GM12873 (cell line): Measurements from ENCODE around the gene GALNTL6.

ENCODE experiments used
- TF ChIP-seq, protein P1 (sequence below): IDR thresholded peaks from 2 replicates; pipeline ENCODE4 v1.5.1; 2012; ENCODE audit warnings: low read depth, mild to moderate bottlenecking, moderate library complexity, low read length, control low read depth; ENCODE audit not compliant: insufficient read depth; ENCODE audit errors: missing control alignments

The GALNTL6 gene

DNA sequence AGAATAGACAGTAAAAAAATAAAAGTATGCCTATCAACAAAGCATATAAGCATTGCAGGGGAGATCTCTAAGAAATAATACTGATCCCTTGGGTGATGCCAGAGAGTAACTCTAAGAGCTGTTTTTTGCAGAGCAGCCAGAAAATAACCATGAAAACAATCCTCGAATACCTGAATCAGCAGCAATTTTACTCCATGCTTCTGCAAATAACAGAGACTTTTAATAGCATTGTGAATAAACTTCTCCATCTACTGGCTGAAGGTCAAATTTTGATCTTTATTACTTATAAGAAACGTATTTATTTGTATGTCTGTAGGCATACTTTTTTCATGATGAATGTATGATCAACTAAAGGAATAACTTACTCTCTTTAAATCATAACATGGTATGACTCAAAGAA is 334.5 kb downstream of the GALNTL6 start:
- TF ChIP-seq, protein P1, sequence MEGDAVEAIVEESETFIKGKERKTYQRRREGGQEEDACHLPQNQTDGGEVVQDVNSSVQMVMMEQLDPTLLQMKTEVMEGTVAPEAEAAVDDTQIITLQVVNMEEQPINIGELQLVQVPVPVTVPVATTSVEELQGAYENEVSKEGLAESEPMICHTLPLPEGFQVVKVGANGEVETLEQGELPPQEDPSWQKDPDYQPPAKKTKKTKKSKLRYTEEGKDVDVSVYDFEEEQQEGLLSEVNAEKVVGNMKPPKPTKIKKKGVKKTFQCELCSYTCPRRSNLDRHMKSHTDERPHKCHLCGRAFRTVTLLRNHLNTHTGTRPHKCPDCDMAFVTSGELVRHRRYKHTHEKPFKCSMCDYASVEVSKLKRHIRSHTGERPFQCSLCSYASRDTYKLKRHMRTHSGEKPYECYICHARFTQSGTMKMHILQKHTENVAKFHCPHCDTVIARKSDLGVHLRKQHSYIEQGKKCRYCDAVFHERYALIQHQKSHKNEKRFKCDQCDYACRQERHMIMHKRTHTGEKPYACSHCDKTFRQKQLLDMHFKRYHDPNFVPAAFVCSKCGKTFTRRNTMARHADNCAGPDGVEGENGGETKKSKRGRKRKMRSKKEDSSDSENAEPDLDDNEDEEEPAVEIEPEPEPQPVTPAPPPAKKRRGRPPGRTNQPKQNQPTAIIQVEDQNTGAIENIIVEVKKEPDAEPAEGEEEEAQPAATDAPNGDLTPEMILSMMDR = no peak

DNA sequence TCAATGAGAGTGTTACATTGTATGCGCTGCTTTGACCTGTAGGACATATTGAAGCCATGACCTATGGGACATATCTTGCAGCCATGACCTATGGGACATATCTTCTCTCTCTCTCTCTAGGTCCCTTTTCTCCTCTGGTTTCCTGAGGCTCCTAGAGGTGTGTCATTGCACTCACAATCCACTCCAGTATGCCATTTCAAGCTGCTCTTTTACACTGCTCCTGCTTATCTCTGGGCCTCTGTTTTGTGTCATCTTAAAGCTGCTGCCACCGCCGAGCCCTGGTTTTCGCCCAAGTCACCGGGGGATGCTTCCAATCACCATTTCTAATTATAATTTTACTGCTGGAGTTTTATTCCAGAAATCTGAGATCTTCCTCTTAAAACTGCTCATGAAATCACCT is 336.1 kb downstream of the GALNTL6 start:
- TF ChIP-seq, protein P1 = no peak

DNA sequence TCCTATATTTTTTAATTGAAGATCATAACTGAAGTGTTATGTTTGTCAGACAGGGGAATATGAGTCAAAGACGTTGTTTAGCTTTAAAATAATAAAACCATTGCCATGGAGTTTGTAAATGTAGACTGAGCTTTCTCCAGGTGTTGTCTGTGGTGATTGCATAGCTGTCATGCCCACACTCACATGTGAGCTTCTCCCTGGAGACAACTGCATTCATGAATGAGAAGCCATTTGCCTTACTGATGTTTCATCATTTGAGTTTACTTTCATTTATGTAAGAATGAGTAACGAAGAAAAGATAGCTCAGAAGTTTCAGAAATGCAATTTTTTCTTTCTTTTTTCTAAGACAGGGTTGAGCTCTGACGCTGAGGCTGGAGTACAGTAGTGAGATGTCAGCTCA is 339.1 kb downstream of the GALNTL6 start:
- TF ChIP-seq, protein P1 = no peak

DNA sequence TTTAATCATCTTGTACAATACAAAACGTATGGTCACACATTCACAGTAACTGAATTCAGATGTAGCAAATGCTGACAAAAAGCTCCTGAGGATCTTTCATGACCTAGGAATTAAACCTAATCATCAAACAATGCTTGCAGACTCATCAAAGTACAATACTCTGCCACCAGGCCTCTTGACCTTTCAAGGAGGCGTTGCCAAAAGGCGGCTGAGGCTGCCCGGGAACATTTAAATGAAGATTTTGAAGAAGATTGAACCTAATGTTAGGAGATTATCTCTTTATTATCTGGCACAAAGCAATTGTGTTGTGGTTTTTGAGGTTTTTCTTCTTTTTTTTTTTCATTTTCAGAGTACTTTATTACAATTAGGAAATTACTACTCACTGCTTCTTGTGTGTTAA is 340.5 kb downstream of the GALNTL6 start:
- TF ChIP-seq, protein P1 = no peak

DNA sequence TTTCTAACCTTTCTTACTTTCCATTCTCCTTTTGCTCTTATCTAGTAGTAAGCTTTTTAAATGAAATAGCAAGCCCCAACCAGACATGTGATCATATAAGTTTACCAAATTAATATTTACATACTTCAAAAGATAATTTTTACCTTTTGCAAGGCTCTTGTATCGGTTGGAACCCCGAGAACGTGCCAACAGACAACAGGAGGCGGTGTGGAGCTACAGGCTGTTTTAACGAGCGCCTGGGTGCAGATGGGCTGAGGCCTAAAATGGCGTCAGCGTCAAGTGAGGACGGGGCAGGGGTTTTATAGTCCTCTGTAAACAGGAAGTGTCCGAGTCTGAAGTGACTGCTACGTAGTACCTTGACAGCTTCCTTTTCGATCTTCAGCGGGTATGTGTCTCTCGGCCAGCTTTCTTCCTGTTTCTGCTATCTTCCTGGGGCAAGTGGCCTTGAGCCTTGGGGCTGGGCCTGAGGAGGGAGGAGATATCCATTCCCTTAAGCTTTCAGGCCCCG is 342.7 kb downstream of the GALNTL6 start:
- TF ChIP-seq, protein P1 = no peak

DNA sequence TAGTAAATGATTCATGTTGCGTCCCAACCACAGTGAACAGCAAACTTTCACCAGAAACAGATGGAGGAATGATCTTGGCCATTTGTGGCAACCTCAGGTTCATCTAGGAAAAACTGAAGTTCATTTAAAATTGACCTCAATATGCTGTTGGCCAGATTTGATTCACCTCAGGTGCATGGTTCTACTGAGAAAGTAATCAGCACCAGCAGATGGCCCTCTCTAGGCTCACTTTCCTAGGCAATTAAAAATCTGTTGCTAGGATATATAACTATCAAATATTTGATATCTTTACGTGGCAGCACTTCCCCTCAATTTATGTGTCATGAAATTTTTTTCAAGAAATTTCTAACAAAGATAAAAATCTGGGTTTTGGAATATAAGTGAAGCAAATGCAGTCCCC is 344.7 kb downstream of the GALNTL6 start:
- TF ChIP-seq, protein P1 = no peak

DNA sequence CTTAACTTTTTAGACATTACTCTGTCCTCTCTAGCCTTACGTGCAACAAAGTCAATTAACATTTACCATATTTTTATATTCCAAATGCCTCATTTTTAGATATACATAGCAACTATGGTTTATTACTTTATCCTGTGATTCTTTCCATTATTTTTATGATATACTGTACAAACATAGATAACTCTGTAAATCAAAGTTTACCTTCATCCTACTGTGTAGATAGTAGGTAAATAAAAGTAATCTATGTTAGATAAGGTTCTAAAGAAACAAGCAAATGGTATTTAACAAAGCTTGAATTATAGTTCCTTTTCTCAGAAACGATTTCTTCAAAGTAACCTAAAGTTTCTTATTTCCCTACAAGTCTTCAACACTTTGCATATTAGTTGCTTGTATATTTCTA is 350.0 kb downstream of the GALNTL6 start:
- TF ChIP-seq, protein P1 = no peak
